ENCODE results near the gene DLG2. TPM values are rescaled to one million over a fixed set of nuclear protein-coding genes. Genes with fewer than 3 reads are reported as not detected.
A peak's percentile ranks its signal among the peaks of the same experiment; 100 is the strongest.

DLG2 gene
- total RNA-seq, 2 experiments from 2014 or later, result 6.9 to 8.2 TPM

- BruUV-seq (replicated peaks), result no TSS peak
- H3K9me3 ChIP-seq (ENCODE audit: low read length), result no peaks in the 10 kb centered on the region
- TF ChIP-seq EZH2phosphoT487 (IDR thresholded peaks at IDR 0.05; ENCODE audit: borderline replicate concordance, low read depth, low read length), result no peak
- TF ChIP-seq, protein P1, sequence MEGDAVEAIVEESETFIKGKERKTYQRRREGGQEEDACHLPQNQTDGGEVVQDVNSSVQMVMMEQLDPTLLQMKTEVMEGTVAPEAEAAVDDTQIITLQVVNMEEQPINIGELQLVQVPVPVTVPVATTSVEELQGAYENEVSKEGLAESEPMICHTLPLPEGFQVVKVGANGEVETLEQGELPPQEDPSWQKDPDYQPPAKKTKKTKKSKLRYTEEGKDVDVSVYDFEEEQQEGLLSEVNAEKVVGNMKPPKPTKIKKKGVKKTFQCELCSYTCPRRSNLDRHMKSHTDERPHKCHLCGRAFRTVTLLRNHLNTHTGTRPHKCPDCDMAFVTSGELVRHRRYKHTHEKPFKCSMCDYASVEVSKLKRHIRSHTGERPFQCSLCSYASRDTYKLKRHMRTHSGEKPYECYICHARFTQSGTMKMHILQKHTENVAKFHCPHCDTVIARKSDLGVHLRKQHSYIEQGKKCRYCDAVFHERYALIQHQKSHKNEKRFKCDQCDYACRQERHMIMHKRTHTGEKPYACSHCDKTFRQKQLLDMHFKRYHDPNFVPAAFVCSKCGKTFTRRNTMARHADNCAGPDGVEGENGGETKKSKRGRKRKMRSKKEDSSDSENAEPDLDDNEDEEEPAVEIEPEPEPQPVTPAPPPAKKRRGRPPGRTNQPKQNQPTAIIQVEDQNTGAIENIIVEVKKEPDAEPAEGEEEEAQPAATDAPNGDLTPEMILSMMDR (conservative IDR thresholded peaks at IDR 0.05; ENCODE audit: low read length), result no peak
- H4K20me1 ChIP-seq (ENCODE audit: insufficient read depth, low read length), result no peaks in the 10 kb centered on the region
- H2AFZ ChIP-seq (ENCODE audit: low read length), result no peak overlapping the region
- no peaks in the 10 kb centered on the region for H3K36me3 ChIP-seq (ENCODE audit: insufficient read depth, low read length)
- H3K4me1 ChIP-seq (ENCODE audit: insufficient read depth, low read length, poor library complexity, severe bottlenecking), result no peaks in the 10 kb centered on the region
- no peak overlapping the region for H3K27ac ChIP-seq (ENCODE audit: low read depth, low read length, poor library complexity, severe bottlenecking)
- no peak overlapping the region for H3K4me2 ChIP-seq (ENCODE audit: low read length)
- no peak overlapping the region for H3K4me3 ChIP-seq (ENCODE audit: low read depth, low read length, poor library complexity, severe bottlenecking)
- H3K9me2 ChIP-seq (ENCODE audit: insufficient read depth, low read length), result no peaks in the 10 kb centered on the region
- intact Hi-C loops (cut with micrococcal nuclease; ENCODE audit: unreplicated experiment), result no loop called here
- H3K79me2 ChIP-seq (ENCODE audit: insufficient read depth, low read depth, low read length), result no peaks in the 10 kb centered on the region
- no peak for DNase-seq (ENCODE audit: low spot score)
- CTCF ChIA-PET (ENCODE audit: unreplicated experiment), result no interaction called here
- POLR2A ChIA-PET, result interaction anchor here (1.6 kb wide), 1 partner anchor 8 kb away, joined by 6 read pairs; no protein-coding TSS in a partner anchor
Observed at GRCh38 chr11:84573868-84574267, 1053.3 kb downstream of the DLG2 start.

DNA sequence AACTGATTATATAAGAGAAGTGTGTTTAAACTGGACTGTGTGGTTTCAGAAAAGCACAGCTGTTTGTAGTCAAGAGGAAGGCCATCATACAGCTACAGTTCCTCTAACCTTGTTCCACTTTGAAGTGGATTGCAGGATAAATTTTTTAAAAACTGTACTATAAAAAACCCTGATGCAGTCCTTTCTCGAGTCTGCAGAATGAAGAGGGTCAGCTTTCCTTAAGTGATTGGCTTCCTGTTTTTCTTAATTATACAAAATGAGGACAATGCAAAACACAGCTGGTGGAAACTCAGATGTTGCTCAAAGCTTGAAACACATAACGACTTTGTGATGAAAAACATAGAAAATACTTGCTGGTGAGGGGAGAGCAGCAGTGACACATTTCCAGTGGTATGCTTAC lies 1060.5 kb downstream of the DLG2 start:
- no peaks in the 10 kb centered on the region for H3K79me2 ChIP-seq (ENCODE audit: insufficient read depth, low read depth, low read length)
- peak overlapping the region; percentile 27 for H3K4me3 ChIP-seq (ENCODE audit: low read depth, low read length, poor library complexity, severe bottlenecking)
- ChIA-PET CTCF (ENCODE audit: unreplicated experiment) (no interaction called here), POLR2A (interaction anchor here (0.6 to 1.4 kb wide), 6 partner anchors 10 to 1952 kb away, joined by 3 read pairs; no protein-coding TSS in a partner anchor)
- H2AFZ ChIP-seq (ENCODE audit: low read length), result peak overlapping the region; percentile 92
- H3K9me3 ChIP-seq (ENCODE audit: low read length), result no peaks in the 10 kb centered on the region
- H4K20me1 ChIP-seq (ENCODE audit: insufficient read depth, low read length), result no peaks in the 10 kb centered on the region
- TF ChIP-seq, protein P1 (conservative IDR thresholded peaks at IDR 0.05; ENCODE audit: low read length), result no peak
- TF ChIP-seq EZH2phosphoT487 (IDR thresholded peaks at IDR 0.05; ENCODE audit: borderline replicate concordance, low read depth, low read length), result no peak
- intact Hi-C loops (cut with micrococcal nuclease; ENCODE audit: unreplicated experiment), result no loop called here
- H3K4me1 ChIP-seq (ENCODE audit: insufficient read depth, low read length, poor library complexity, severe bottlenecking), result peaks cover 35% of the 10 kb centered on the region
- no peaks in the 10 kb centered on the region for H3K9me2 ChIP-seq (ENCODE audit: insufficient read depth, low read length)
- peak; percentile 82 for DNase-seq (ENCODE audit: low spot score)
- H3K36me3 ChIP-seq (ENCODE audit: insufficient read depth, low read length), result no peaks in the 10 kb centered on the region
- no TSS peak for BruUV-seq (replicated peaks)
- H3K4me2 ChIP-seq (ENCODE audit: low read length), result peak overlapping the region; percentile 60
- H3K27ac ChIP-seq (ENCODE audit: low read depth, low read length, poor library complexity, severe bottlenecking), result peak overlapping the region; percentile 80

GRCh38 chr11:84564867-84565184 lies 1062.3 kb downstream of the DLG2 start:
- H3K9me3 ChIP-seq (ENCODE audit: low read length), result no peaks in the 10 kb centered on the region
- intact Hi-C loops (cut with micrococcal nuclease; ENCODE audit: unreplicated experiment), result loop anchor here (2.0 to 5.0 kb wide), 2 partner anchors 168 to 180 kb away; no protein-coding TSS in a partner anchor
- ChIA-PET CTCF (ENCODE audit: unreplicated experiment) (no interaction called here), POLR2A (interaction anchor here (1.3 to 1.6 kb wide), 3 partner anchors 10 to 16 kb away, joined by 3 to 6 read pairs (median 4); no protein-coding TSS in a partner anchor)
- no peaks in the 10 kb centered on the region for H3K36me3 ChIP-seq (ENCODE audit: insufficient read depth, low read length)
- BruUV-seq (replicated peaks), result no TSS peak
- TF ChIP-seq EZH2phosphoT487 (IDR thresholded peaks at IDR 0.05; ENCODE audit: borderline replicate concordance, low read depth, low read length), result no peak
- TF ChIP-seq, protein P1 (conservative IDR thresholded peaks at IDR 0.05; ENCODE audit: low read length), result peak; percentile 63; the same call in 1 of the 2 replicates
- H3K9me2 ChIP-seq (ENCODE audit: insufficient read depth, low read length), result no peaks in the 10 kb centered on the region
- H3K27ac ChIP-seq (ENCODE audit: low read depth, low read length, poor library complexity, severe bottlenecking), result no peak overlapping the region
- DNase-seq (ENCODE audit: low spot score), result no peak
- H3K4me3 ChIP-seq (ENCODE audit: low read depth, low read length, poor library complexity, severe bottlenecking), result no peak overlapping the region
- H2AFZ ChIP-seq (ENCODE audit: low read length), result no peak overlapping the region
- H3K79me2 ChIP-seq (ENCODE audit: insufficient read depth, low read depth, low read length), result no peaks in the 10 kb centered on the region
- H3K4me1 ChIP-seq (ENCODE audit: insufficient read depth, low read length, poor library complexity, severe bottlenecking), result peaks cover 35% of the 10 kb centered on the region
- H4K20me1 ChIP-seq (ENCODE audit: insufficient read depth, low read length), result no peaks in the 10 kb centered on the region
- no peak overlapping the region for H3K4me2 ChIP-seq (ENCODE audit: low read length)
